ENCODE data around the gene RBBP6. TPM values are rescaled to one million over a fixed set of nuclear protein-coding genes. Genes with fewer than 3 reads are reported as not detected.

Gene RBBP6
- total and polyA plus RNA-seq, 12 donors, result 31.8 to 57.8 (median 44.1) TPM

DNA sequence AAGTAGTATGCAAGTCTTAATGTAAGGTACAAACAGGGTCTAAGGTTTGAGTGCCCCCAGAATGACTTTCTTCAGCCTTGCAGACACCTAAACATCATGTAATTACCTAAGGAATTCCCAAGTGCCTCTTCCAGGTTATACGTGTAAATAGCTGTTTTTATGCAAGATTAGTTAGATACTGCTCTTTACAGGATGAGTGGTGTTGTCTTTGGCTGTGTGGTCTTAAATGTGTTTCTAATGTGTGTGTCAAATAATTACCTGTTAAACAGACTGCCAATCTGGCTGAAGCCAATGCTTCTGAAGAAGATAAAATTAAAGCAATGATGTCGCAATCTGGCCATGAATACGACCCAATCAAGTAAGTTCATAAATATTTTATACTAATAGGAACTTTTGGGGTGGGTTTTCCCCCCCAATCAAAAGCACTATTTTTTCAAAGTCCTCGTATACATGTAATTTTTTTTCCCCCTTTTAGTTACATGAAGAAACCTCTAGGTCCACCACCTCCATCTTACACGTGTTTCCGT is 16.0 kb downstream of the RBBP6 start:
- H3K36me3 ChIP-seq (replicated peaks in 1 of 2), result peaks cover 0 to 51% of the 10 kb centered on the region in 2 donors
- H3K4me3 ChIP-seq, result no peak overlapping the region
- WGBS, 4 donors, result 87 to 90% (median 88%) methylated on average over 6 of the region's 6 CpGs
- H3K27ac ChIP-seq, result peak overlapping the region in 1 of 5 donors; percentile 12
- no peaks in the 10 kb centered on the region for H3K27me3 ChIP-seq
- no peaks in the 10 kb centered on the region for H3K9me3 ChIP-seq (replicated peaks in 1 of 3)
- TF ChIP-seq POLR2A (IDR thresholded peaks at IDR 0.05) (no peak), CTCF (IDR thresholded peaks at IDR 0.05) (no peak)
- H3K4me1 ChIP-seq (replicated peaks in 1 of 2), result peaks cover 3 to 18% of the 10 kb centered on the region in 2 donors
- no peak for DNase-seq
- intact Hi-C loops (cut with DNase I), result loop anchor here in 1 of 2 donors (5.0 kb wide), 1 partner anchor 272 kb away; no protein-coding TSS in a partner anchor

GRCh38 chr16:24562811-24563210 is 23.4 kb downstream of the RBBP6 start:
- TF ChIP-seq POLR2A (IDR thresholded peaks at IDR 0.05) (no peak), CTCF (IDR thresholded peaks at IDR 0.05) (no peak)
- H3K9me3 ChIP-seq (replicated peaks in 1 of 3), result no peaks in the 10 kb centered on the region
- intact Hi-C loops (cut with DNase I), result loop anchor here in 1 of 2 donors (10.0 kb wide), 1 partner anchor 242 kb away; no protein-coding TSS in a partner anchor
- no peaks in the 10 kb centered on the region for H3K27me3 ChIP-seq
- H3K36me3 ChIP-seq (replicated peaks in 1 of 2), result peaks cover 0 to 94% of the 10 kb centered on the region in 2 donors
- H3K27ac ChIP-seq, result no peak overlapping the region
- DNase-seq, result no peak
- no peak overlapping the region for H3K4me3 ChIP-seq
- H3K4me1 ChIP-seq (replicated peaks in 1 of 2), result no peaks in the 10 kb centered on the region

DNA sequence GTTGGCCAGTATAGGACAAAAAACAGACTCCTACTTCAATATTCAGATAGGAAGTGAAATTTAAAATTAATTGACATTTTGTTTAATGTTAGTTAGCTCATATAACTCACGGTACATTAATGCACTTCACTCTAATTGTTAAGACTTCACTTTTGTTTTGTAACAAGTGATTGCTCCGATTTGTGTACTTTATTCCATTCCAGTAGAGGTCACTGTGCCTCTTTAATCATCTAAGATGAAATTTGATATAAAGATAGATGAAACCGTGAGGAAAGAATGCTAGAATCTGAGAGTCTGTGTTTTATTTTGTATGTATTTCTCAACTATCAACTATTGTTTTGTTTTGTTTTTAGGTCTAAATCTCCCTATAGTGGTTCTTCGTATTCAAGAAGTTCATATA is 29.0 kb downstream of the RBBP6 start:
- no peaks in the 10 kb centered on the region for H3K27me3 ChIP-seq
- intact Hi-C loops (cut with DNase I), result loop anchor here in 1 of 2 donors (10.0 kb wide), 1 partner anchor 236 kb away; no protein-coding TSS in a partner anchor
- no peak overlapping the region for H3K4me3 ChIP-seq
- no peaks in the 10 kb centered on the region for H3K9me3 ChIP-seq (replicated peaks in 1 of 3)
- TF ChIP-seq POLR2A (IDR thresholded peaks at IDR 0.05) (no peak), CTCF (IDR thresholded peaks at IDR 0.05) (peak in 4 of 6 experiments; percentile 9 to 38 (median 34))
- H3K4me1 ChIP-seq (replicated peaks in 1 of 2), result no peaks in the 10 kb centered on the region
- no peak overlapping the region for H3K27ac ChIP-seq
- no peak for DNase-seq
- H3K36me3 ChIP-seq (replicated peaks in 1 of 2), result peaks cover 0 to 90% of the 10 kb centered on the region in 2 donors
- 58 to 73% (median 69%) methylated on average over 4 of the region's 4 CpGs for WGBS, 4 donors

GRCh38 chr16:24571096-24571495 is 31.7 kb downstream of the RBBP6 start:
- Histone ChIP-seq H3K4me3 (no peak overlapping the region), H3K9me3 (replicated peaks in 1 of 3) (no peaks in the 10 kb centered on the region), H3K4me1 (replicated peaks in 1 of 2) (no peaks in the 10 kb centered on the region), H3K36me3 (replicated peaks in 1 of 2) (peaks cover 0 to 63% of the 10 kb centered on the region in 2 donors), H3K27ac (no peak overlapping the region), H3K27me3 (no peaks in the 10 kb centered on the region)
- no peak for TF ChIP-seq POLR2A (IDR thresholded peaks at IDR 0.05)
- TF ChIP-seq CTCF (IDR thresholded peaks at IDR 0.05), result no peak
- DNase-seq, result no peak
- 81 to 88% (median 86%) methylated on average over 6 of the region's 6 CpGs for WGBS, 4 donors
- intact Hi-C loops (cut with DNase I), result loop anchor here in 1 of 2 donors (10.0 kb wide), 1 partner anchor 124 kb away; no protein-coding TSS in a partner anchor

All from adrenal gland (tissue), 12 donors.